Activated CD8-positive, alpha-beta memory T cell treated with anti-CD3 and anti-CD28 coated beads for 48 hours (primary cell): ENCODE data around the gene REM1.
"Not testable (repeated sequence)": the region's sequence is repeated elsewhere in the genome, so short reads cannot be mapped to it uniquely, and the experiment has no call there.

Experiments
- DNase-seq, 3 experiments: peaks; one replicate each; pipeline ENCODE4 v3.0.0-alpha.2; 2020; ENCODE audit warnings: low read depth in 2 of 3, low spot score in 2 of 3

Gene REM1, protein sequence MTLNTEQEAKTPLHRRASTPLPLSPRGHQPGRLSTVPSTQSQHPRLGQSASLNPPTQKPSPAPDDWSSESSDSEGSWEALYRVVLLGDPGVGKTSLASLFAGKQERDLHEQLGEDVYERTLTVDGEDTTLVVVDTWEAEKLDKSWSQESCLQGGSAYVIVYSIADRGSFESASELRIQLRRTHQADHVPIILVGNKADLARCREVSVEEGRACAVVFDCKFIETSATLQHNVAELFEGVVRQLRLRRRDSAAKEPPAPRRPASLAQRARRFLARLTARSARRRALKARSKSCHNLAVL

DNA sequence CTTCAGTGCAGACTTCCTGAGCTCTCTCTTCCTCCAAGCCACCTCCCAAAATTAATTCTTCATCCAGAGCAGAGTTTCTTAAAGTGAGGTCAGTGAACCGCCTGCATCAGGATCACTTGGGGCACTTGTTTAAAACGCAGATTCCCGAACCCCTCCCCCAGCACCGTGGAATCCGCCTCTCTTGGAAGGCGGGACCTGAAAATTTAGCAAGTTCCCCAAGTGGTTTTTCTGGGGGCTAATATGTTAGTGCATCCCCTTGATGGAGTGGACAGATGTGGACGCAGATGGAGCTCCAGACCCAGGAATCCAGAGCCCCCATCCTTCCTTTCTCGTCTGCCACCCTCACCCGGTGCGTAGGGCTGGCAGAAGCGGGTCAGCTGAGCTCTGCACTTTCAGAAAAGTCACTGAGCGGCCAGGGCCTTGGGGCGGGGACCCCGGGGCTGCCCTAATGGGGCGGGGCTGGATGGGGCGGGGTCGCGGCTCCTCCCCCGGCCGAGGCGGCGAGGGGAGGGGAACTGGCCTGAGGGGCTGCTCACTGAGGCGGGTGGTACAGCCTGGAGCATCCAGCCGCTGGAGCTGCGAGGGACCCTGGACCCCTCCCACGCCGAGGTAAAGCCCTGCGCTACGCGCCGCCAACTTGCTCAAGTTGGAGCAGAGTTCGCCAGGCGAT, at the start of gene REM1, which contains the start of gene DEFB124:
Gene REM1 (plus strand): TSS at position 531 of the 670 bp plus-strand sequence. CDS start 1,158 bp downstream, outside the sequence.
Gene DEFB124 (minus strand): TSS at position 370 of the 670 bp plus-strand sequence. CDS start 2,114 bp downstream, outside the sequence.
- no peak for DNase-seq

DNA sequence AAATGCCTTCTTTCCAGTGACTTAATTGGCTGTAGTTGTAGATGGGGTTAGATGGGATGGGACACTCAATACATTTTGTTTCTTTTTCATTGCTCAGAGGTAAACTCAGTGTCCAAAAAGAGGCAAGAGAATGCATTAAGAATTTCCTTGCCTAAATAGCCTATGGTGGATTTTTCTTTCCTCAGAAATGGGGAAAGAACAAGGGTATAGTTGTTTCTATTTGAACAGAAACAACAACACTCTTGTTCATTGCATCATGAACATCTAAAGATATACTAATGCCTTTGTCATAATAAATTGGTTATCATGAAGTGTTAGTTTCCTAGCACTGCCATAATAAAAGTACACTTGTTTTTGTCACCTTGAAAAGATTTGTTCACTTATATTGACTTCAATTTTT, 49.3 kb upstream of the REM1 start:
- no peak for DNase-seq

DNA sequence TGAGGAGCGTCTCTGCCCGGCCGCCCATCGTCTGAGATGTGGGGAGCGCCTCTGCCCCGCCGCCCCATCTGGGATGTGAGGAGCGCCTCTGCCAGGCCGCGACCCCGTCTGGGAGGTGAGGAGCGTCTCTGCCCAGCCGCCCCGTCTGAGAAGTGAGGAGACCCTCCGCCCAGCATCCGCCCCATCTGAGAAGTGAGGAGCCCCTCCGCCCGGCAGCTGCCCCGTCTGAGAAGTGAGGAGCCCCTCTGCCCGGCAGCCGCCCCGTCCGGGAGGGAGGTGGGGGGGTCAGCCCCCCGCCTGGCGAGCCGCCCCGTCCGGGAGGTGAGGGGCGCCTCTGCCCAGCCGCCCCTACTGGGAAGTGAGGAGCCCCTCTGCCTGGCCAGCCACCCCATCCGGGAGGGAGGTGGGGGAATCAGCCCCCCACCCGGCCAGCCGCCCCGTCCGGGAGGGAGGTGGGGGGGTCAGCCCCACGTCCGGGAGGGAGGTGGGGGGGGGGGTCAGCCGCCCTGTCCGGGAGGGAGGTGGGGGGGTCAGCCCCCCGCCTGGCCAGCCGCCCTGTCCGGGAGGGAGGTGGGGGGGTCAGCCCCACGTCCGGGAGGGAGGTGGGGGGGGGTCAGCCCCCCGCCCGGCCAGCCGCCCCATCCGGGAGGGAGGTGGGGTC, 48.1 kb upstream of the REM1 start:
- DNase-seq, result not testable (repeated sequence)

DNA sequence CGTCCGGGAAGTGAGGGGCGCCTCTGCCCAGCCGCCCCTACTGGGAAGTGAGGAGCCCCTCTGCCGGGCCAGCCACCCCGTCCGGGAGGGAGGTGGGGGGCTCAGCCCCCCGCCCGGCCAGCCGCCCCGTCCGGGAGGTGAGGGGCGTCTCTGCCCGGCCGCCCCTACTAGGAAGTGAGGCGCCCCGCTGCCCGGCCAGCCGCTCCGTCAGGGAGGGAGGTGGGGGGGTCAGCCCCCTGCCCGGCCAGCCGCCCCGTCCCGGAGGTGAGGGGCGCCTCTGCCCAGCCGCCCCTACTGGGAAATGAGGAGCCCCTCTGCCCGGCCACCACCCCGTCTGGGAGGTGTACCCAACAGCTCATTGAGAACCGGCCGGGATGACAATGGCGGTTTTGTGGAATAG, 47.5 kb upstream of the REM1 start:
- not testable (repeated sequence) for DNase-seq

DNA sequence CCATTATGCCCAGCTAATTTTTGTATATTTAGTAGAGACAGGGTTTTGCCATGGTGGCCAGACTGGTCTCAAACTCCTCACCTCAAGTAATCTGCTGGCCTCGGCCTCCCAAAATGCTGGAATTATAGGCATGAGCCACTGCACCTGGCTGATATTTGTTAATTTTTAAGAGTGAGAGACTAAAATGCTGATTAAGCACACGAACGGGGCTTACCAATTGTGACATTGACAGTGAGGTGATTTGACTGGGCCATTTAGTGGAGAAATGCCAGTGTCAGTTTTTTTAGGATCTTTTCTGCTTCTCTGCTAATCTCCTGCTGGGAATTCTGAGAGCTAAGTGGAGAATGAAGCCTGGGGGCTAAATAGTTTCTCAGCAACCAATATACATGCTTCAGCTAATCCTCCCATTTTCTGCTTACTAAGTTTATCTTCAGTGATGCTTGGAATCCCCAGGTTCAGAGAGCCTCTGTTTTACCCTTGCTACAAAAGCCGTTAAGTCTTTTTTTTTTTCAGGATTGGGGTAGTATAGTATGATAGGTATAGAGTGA, 44.4 kb upstream of the REM1 start:
- DNase-seq, result no peak

DNA sequence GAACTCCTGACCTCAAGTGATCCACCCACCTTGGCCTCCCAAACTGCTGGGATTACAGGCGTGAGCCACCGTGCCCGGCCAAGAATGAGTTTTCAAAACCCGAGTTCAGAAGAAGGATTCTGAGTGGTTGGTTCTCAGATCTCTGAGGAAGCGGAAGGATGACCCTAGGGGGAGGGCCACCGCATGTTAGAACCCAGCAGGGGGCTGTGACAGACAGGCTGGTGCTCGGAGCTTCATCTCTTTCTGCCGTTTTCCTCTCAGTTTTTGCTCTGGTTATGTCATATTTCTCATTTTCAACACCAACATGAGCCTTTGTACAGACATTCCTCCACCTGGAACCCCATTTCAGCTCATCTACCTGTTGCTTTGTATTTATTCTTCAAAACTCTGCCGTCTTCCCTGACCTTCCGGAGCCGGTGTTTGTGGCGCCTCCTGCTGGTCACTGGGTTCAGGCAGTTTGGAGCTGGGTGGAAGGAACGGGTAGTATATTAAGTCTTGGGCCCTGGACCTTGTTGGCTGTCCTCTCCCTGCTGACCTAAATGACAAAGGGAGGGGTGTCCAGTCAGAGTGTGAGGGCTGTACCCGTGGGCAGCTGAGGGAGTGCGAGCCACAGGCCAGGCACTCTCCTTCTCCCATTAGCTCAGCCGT, 35.0 kb upstream of the REM1 start, which contains the start of gene DEFB123:
Gene DEFB123 (plus strand): TSS at position 621 of the 648 bp plus-strand sequence. CDS start 67 bp downstream, outside the sequence.
- peak in 1 of 3 experiments; percentile 6 for DNase-seq

DNA sequence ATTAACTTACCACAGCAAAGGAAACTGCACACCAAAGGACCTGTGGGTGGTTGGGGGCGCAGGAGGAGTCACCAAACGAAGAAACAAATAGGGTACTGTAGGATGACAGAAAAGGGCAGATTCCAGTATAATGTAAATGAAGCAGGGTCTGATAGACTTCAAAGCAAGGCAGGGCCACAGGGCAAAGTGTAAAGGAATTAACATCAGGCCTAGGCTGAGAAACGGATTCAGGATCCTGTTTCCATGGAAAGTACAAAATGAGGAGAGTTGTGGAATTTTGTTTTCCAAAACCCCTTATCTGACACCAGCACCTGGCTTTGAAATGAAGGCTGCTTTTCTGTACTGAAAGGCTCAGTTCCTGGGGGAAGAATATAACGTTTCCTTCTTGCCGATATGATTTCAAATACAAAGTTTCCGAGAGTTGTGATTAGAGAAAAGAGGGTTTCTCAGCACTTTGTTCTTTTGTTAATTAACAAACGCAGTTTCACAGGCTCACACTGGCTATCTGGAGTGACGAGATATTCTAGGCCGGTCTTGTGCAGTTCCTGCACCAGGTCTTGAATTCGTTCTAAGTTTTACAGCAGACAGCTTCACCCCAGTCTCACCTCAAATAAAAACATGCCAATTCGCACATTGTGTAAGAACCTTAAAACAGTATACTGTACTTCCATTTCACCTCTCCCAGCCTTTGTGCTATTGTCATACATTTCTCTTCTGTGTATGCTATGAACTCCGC, 28.8 kb upstream of the REM1 start:
- no peak for DNase-seq

DNA sequence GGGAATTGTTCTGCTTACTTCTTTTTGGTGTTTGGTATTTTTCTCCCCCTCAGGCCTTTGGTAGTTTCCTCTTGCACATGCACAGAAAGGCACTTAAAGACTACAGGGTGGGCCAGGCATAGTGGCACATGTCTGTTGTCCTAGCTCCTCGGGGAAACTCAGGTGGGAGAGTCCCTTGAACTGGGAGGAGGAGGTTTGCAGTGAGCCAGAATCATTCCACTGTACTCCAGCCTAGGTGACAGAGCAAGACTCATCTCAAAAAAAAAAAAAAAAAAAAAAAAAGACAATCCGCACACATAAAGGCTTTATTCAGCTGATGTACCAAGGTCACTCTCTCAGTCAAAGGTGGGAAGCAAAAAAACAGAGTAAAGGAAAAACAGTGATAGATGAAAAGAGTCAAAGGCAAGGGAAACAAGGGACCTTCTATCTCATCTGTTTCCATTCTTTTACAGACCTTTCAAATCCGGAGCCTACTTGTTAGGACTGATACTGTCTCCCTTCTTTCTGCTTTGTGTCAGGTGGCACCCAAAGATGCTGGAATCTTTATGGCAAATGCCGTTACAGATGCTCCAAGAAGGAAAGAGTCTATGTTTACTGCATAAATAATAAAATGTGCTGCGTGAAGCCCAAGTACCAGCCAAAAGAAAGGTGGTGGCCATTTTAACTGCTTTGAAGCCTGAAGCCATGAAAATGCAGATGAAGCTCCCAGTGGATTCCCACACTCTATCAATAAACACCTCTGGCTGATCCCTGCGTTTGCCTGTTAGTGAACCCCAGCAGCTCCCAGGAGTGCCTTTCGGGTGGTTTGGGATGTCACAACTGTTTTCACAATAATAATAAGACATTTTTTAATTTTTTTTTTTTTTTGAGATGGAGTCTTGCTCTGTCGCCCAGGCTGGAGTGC, 25.3 kb upstream of the REM1 start:
- DNase-seq, result no peak

DNA sequence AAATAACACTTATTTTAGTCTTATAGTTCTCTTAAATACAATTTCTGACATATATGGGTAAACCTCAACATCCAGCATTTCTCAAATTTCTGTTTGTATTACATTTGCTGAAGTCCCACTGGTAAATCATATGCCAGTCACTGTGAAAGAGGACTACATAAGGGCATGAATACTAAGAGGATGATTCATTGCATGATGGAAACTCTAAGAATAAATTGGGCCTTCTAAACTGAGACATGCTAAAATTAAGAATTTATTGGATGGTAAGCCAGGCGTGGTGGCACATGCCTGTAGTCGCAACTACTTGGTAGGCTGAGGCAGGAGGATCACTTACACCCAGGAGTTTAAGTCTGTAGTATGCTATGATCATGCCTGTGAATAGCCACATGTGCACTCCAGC, 22.5 kb upstream of the REM1 start:
- DNase-seq, result no peak

DNA sequence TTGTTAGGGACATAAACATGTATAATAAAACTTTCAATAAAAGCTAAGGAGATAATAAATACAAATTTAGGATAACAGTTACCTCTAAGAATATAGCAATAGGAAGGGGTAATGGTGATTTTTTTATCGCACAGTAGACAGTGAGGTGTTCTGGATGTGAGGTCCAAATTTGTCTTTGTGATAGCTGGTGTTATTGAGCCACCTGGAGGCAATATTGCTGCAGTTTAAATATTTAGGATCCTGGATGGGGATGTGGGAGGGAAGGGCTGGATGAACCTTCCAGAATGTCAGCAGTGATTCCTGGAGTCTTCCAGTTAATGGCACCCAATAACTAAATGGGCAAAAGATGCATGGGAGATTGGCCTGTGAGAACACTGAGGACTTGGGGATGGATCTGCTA, 20.7 kb upstream of the REM1 start:
- DNase-seq, result no peak

DNA sequence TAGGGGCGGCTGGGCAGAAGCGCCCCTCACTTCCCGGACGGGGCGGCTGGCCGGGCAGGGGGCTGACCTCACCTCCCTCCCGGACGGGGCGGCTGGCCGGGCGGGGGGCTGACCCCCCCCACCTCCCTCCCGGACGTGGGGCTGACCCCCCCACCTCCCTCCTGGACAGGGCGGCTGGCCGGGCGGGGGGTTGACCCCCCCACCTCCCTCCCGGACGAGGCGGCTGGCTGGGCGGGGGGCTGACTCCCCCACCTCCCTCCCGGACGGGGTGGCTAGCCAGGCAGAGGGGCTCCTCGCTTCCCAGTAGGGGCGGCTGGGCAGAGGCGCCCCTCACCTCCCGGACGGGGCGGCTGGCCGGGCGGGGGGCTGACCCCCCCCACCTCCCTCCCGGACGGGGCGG, 4.1 kb upstream of the REM1 start:
- not testable (repeated sequence) for DNase-seq

DNA sequence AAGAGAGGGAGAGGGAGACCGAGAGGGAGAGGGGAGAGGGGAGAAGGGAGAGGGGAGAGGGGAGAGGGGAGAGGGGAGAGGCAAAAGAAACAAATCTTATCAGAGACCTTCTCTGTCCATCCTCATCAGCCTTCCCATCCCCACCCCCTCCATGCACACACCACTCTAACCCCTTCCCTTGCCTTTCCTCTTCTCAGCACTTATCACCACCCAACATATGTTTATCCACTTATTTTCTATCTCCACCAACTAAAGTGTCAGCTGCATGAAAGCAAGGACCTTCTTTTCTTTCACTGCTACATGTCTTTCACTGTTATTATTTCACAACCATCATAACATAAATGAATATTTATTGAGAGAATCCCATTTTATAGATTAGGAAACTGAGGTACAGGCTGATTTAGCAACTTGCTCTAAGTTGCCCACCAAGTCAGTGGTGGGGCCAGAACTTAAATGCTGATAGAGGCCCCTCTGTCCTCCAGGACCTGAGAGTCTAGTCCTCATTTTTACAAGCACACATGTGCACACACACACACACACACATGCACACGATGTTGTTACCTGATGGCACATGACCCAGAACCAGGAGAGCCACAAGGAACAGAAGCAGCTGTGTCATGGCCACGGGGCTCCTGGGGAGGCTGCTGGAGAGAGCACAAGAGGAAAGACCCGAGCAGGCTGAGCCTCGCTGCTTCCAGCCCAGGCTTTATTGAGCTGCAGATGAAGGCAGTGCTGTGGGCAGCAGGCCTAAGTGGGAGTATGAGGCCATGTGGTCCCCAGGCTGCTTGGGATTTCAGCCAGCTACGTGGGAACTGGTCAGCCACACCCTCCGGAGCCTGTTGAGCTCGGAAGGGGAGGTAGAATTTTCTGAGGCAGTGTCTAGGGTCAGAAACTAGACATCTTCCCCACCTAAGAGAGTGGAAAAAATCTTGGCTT, 2.4 kb upstream of the REM1 start:
- no peak for DNase-seq

DNA sequence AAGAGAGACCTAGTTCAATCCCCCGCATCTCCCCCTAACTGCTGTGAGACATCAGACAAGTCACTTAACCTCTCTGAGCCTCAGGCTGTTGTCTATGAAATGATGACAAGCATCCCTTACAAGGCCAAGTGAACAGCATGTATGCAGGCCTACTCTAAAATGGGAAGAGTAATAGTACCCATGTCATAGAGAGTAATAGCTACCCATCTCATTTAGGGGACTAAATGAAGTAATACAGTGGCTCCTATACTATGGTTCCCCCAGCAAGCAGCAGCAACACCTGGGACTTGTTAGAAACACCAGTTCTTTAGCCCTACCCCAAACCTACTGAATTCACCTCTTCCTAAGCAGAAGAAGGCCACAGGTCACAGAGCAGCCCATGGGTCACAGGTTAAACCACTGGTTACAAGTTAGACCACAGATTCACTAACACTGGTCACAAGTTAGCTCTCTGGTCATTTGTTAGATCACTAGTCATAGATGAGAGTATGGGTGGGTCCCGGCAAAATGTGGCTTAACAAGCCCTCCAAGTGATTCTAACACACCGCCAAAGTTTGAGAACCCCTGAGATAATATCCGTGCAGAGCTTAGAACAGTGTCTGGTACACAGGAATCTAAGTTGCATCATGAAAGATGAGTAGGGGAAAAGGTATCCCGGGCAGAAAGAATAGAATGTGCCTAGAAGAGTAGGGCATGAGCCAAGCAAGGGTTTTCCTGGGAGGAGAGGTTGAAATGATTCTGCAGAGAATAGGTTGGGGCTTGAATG, 1.6 kb upstream of the REM1 start:
- no peak for DNase-seq

DNA sequence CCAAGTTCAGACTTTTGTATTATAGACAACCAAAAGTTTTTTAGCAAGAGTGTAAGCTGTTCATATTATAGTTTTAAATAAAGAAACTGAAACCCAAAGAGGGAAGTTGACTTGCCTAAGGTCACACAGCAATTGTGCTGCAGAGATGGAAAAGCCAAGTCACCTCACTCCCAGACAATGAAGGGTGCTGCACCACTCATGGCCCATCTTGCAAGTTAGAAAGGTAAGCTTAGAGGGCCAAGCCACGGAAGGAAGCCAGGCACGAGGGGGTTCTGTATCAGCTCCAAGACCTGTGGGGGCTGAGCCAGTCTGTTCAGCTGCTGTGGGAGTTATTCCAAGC, 1.0 kb upstream of the REM1 start:
- DNase-seq, result no peak

DNA sequence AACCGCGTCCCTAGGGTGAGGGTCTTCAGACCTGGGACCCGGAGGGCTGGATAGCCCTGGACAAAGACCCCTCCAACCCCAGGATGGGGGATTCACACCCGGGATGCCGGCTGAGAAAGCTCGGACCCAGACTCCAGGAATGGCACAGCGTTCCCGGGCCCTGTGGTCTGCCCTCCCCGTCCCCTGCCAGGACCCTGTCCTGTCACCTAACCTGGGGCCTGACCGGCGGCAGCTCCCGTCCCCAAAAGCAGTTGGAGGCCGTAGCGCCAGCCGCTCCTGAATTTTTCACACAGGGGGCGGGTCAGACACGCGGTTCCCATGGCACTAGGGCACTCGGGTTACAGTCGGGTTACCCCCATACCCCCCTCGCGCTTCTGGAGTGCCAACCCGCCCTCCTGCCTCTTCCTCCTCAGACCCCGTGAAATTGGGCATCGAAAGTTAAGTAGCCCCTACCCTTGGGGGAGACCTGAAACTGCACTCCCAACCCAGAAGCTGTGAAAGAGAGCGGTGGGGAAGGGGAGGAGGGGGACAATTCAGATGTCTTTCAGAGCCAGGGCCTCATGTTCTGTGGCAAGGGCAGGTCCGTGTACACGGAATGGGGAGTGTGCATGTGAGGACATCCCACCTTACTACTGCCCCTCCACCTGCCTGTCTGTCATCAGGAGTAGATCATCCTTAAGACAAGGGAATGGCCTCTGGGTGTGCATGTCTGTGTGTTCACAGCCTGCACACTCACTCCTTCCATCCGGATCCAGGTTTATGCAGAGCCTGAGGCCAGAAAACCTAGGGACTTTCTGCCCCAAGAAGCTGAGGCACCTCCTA, 595 bp downstream of the REM1 start:
- no peak for DNase-seq

DNA sequence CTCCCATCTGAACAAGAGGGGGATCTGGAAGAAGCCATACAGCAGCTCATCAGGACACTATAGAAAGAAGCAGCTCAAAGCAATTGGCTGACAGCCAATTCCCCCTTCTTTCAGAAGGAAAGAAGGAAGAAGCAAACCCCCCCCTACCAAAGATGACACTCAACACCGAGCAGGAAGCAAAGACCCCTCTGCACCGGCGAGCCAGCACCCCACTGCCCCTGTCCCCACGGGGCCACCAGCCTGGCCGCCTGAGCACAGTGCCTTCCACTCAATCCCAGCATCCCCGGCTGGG, 1.2 kb downstream of the REM1 start:
- no peak for DNase-seq

DNA sequence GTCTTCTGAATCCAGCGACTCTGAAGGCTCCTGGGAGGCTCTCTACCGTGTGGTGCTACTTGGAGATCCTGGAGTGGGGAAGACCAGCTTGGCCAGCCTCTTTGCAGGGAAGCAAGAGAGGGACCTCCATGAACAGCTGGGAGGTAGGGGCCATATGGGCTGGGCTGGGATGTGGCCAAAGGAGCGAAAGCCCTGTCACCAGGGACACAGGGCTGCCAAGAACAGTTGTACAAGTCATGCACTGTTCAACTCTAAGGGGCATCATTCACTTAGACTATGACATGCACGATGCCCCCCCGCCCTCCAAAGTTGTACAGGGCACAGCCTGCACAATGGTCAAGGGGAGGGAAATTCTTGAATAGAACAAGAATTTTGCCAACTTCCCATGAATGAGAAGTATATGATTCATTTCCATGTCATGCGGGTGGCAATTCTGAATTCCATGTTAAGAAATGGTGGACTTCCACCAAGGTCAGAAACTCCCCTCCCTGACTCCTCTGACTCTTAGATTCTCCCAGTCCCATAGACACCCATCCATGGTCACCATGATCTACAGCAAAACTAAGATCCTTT, 1.6 kb downstream of the REM1 start:
- no peak for DNase-seq
